GM11168 (cell line): Measurements from ENCODE around the gene SUSD3.
"Not testable (repeated sequence)": the region's sequence is repeated elsewhere in the genome, so short reads cannot be mapped to it uniquely, and the experiment has no call there.

Experiments used
- in situ Hi-C: fragments of 300-500 bp; cut with MboI; formaldehyde crosslinking; loops from one replicate; pipeline ENCODE4 v1.12.0; 2022; ENCODE audit warnings: low sequenced_read_pairs; ENCODE audit not compliant: unreplicated experiment

SUSD3 gene

GRCh38 chr9:93090091-93090655 lies 31.7 kb downstream of the SUSD3 start:
- in situ Hi-C loops: no loop called here

- in situ Hi-C loops: no loop called here
Measured at GRCh38 chr9:93091056-93091452, 32.6 kb downstream of the SUSD3 start.

GRCh38 chr9:93091453-93092081 lies 33.1 kb downstream of the SUSD3 start:
- in situ Hi-C loops: no loop called here

- in situ Hi-C loops: no loop called here
Measured at GRCh38 chr9:93092251-93092991, 33.9 kb downstream of the SUSD3 start.

GRCh38 chr9:93093127-93093876 lies 34.8 kb downstream of the SUSD3 start:
- in situ Hi-C loops: no loop called here

GRCh38 chr9:93093877-93094657 lies 35.6 kb downstream of the SUSD3 start:
- in situ Hi-C loops: no loop called here

GRCh38 chr9:93094658-93095204 lies 36.2 kb downstream of the SUSD3 start:
- in situ Hi-C loops: no loop called here

- in situ Hi-C loops: no loop called here
Measured at GRCh38 chr9:93095205-93096130, 37.0 kb downstream of the SUSD3 start.

- in situ Hi-C loops: no loop called here
Measured at GRCh38 chr9:93096131-93096802, 37.8 kb downstream of the SUSD3 start, which contains the start of gene CARD19. Gene CARD19, plus strand, starts transcription at chr9:93096217. Its CDS starts 129 bp downstream, at chr9:93096346.

GRCh38 chr9:93096811-93097382 lies 38.4 kb downstream of the SUSD3 start:
- in situ Hi-C loops: no loop called here

- in situ Hi-C loops: no loop called here
Measured at GRCh38 chr9:93097511-93098201, 39.2 kb downstream of the SUSD3 start.

- in situ Hi-C loops: no loop called here
Measured at GRCh38 chr9:93098236-93098946, 39.9 kb downstream of the SUSD3 start.

- in situ Hi-C loops: no loop called here
Measured at GRCh38 chr9:93099551-93100275, 41.2 kb downstream of the SUSD3 start.

- in situ Hi-C loops: no loop called here
Measured at GRCh38 chr9:93100276-93100636, 41.8 kb downstream of the SUSD3 start.

- in situ Hi-C loops: not testable (repeated sequence)
Measured at GRCh38 chr9:93101086-93101485, 42.6 kb downstream of the SUSD3 start.

- in situ Hi-C loops: no loop called here
Measured at GRCh38 chr9:93105620-93106019, 47.1 kb downstream of the SUSD3 start.
